GM21367 (cell line): ENCODE results near the gene HMCES.
"Not testable (repeated sequence)": the region's sequence is repeated elsewhere in the genome, so short reads cannot be mapped to it uniquely, and the experiment has no call there.

ENCODE experiments used
- ATAC-seq: cut with Tn5 transposase; IDR thresholded peaks from one replicate; pipeline ENCODE4 v1.9.1; 2021; ENCODE audit not compliant: unreplicated experiment

The HMCES gene

GRCh38 chr3:129345971-129346370 is 67.3 kb downstream of the HMCES start:
- no peak for ATAC-seq

DNA sequence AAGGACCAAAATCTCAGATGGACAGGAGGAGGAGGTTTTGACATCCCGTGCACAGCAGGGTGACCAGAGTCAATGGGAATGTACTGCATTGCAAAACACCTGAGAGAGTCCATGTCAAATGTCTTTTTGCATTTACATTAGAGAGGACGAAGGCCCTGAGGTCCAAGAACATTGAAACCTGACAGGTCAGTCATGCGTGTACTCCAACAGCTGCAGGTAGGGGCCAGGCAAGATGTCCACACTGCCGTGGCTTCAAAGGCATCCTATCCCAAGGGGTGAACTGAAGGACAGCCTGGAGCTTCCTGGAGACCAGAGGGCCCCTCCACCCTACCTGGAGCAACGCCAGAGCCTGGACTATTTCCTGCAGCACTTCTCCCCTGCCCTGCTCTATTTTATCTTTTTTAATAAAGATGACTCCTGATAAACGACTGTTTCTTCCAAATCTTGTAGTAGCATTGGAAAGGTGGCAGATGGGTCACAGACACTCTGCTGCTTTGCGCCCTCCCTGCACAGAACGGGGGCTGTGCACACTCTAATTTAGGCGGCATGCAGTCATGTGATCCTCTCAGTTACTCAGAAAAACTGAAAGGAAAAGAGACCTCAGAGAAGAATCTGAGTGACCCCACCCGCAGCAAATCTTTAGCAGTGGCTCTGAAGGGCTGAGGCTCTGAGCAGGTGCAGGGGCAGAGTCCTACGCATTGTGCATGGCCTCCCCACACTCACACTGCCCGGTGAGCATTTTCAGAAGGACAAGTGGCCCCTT is 68.2 kb downstream of the HMCES start:
- no peak for ATAC-seq

GRCh38 chr3:129347458-129347845 is 68.8 kb downstream of the HMCES start:
- ATAC-seq = no peak

DNA sequence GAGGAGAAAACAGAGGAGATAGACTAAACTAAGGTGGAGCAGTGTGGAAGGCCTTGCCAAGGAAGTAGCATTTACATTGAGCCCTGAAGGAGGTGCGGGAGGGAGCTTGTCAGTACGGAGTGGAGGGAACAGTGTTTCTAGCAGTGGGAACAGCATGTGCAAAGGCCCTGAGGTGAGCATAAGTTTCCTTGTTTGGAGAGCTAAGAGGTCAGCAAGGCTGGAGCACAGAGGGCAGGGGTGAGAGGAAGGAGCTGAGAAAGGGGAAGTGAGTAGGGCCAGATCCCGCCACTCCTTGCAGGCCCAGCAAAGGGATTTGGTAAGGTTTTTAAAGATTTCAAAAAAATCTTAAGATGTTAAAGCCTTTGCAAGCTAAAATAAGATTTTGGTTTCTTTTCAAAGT is 70.1 kb downstream of the HMCES start:
- no peak for ATAC-seq

GRCh38 chr3:129349169-129349568 is 70.5 kb downstream of the HMCES start:
- ATAC-seq = not testable (repeated sequence)

- ATAC-seq = no peak
Observed at GRCh38 chr3:129349791-129350190, 71.1 kb downstream of the HMCES start.

DNA sequence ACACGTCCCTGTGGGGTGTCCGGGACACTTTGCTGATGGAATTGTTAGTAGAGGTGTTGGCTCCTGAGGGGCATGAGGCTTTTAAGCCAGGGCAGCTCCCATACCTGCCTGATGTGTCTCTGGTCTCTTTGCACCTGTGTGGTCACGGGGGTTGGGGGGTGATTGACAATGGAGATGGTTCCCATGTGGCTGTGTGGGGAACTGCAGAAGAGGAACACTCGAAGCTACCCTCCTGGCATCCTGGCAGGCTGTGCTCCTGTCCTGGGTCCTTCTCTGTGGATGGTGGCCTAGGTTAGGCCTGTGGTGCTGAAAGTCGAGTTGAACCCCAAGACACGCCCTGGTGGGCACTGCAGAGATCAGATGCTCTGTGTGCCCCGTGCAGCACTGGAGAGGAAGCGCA is 73.4 kb downstream of the HMCES start:
- no peak for ATAC-seq

GRCh38 chr3:129352650-129353588 is 74.2 kb downstream of the HMCES start:
- ATAC-seq = no peak

GRCh38 chr3:129353589-129353941 is 74.9 kb downstream of the HMCES start:
- no peak for ATAC-seq
